ENCODE results near the gene NMUR1. TPM values are rescaled to one million over a fixed set of nuclear protein-coding genes. Genes with fewer than 3 reads are reported as not detected.

Gene NMUR1
- total and polyA plus RNA-seq, 8 donors: 0.38 to 1.1 (median 0.66) TPM

- Histone ChIP-seq H3K27me3 (peaks cover 6 to 26% of the 10 kb centered on the region in 2 donors), H3K9me3 (no peaks in the 10 kb centered on the region), H3K4me1 (peaks cover 8 to 30% of the 10 kb centered on the region in 2 donors), H3K36me3 (no peaks in the 10 kb centered on the region), H3K4me3 (no peak overlapping the region), H3K27ac (no peak overlapping the region)
- no peak for DNase-seq
- ATAC-seq: no peak
- intact Hi-C loops (cut with DNase I): no loop called here
- no peak for TF ChIP-seq CTCF (IDR thresholded peaks at IDR 0.05)
Observed at GRCh38 chr2:231525248-231526163, 4.7 kb downstream of the NMUR1 start.

GRCh38 chr2:231524477-231525247, 5.6 kb downstream of the NMUR1 start:
- peaks cover 3 to 22% of the 10 kb centered on the region in 2 donors for H3K4me1 ChIP-seq
- peaks cover 0 to 18% of the 10 kb centered on the region in 2 donors for H3K27me3 ChIP-seq
- intact Hi-C loops (cut with DNase I): no loop called here
- DNase-seq (no peak), ATAC-seq (no peak)
- no peak overlapping the region for H3K4me3 ChIP-seq
- H3K36me3 ChIP-seq: no peaks in the 10 kb centered on the region
- no peaks in the 10 kb centered on the region for H3K9me3 ChIP-seq
- peak overlapping the region in 1 of 2 donors; percentile 63 for H3K27ac ChIP-seq
- TF ChIP-seq CTCF (IDR thresholded peaks at IDR 0.05): no peak

- H3K4me3 ChIP-seq: no peak overlapping the region
- TF ChIP-seq CTCF (IDR thresholded peaks at IDR 0.05): no peak
- peak overlapping the region in 1 of 2 donors; percentile 63 for H3K27ac ChIP-seq
- intact Hi-C loops (cut with DNase I): no loop called here
- no peak for DNase-seq
- peaks cover 3 to 20% of the 10 kb centered on the region in 2 donors for H3K4me1 ChIP-seq
- H3K36me3 ChIP-seq: no peaks in the 10 kb centered on the region
- no peaks in the 10 kb centered on the region for H3K9me3 ChIP-seq
- no peak for ATAC-seq
- H3K27me3 ChIP-seq: peaks cover 0 to 8% of the 10 kb centered on the region in 2 donors
Observed at GRCh38 chr2:231523451-231524285, 6.6 kb downstream of the NMUR1 start.

GRCh38 chr2:231522418-231523180, 7.6 kb downstream of the NMUR1 start:
- Histone ChIP-seq H3K4me3 (no peak overlapping the region), H3K9me3 (no peaks in the 10 kb centered on the region), H3K27me3 (no peaks in the 10 kb centered on the region), H3K4me1 (peaks cover 3 to 20% of the 10 kb centered on the region in 2 donors), H3K27ac (no peak overlapping the region), H3K36me3 (no peaks in the 10 kb centered on the region)
- DNase-seq (no peak), ATAC-seq (peak; percentile 27)
- intact Hi-C loops (cut with DNase I): no loop called here
- no peak for TF ChIP-seq CTCF (IDR thresholded peaks at IDR 0.05)
